Spleen (tissue), 7 donors: ENCODE data around the gene PM20D2.

Experiments
- CTCF ChIP-seq, 11 experiments: fragments of 200-600 bp in 7 of 11; fragments of 450-650 bp in 4 of 11; sonication (generic) in 4 of 11; IDR thresholded peaks in 8 of 11; conservative IDR thresholded peaks in 3 of 11; 1 replicate in 7 of 11; 2 replicates in 4 of 11; pipeline versions ENCODE4 v1.4.0 to v1.8.0; 2016 to 2021; ENCODE audit warnings: antibody characterized with exemption in 11 of 11, inconsistent platforms in 4 of 11, mild to moderate bottlenecking in 1 of 11
- POLR2AphosphoS5 ChIP-seq, 3 donors: sonication (generic); formaldehyde crosslinking; IDR thresholded peaks; one replicate each; pipeline ENCODE4 v1.5.1; 2017; ENCODE audit warnings: antibody characterized with exemption in 3 of 3
- donor health status: DM: no; HTN: no; CAD: no; lungs with moderate emphysema.
- donor health status: DM: no; HTN: no; CAD: no.
- donor health status: DM: no; HTN: no; CAD: no.

DNA sequence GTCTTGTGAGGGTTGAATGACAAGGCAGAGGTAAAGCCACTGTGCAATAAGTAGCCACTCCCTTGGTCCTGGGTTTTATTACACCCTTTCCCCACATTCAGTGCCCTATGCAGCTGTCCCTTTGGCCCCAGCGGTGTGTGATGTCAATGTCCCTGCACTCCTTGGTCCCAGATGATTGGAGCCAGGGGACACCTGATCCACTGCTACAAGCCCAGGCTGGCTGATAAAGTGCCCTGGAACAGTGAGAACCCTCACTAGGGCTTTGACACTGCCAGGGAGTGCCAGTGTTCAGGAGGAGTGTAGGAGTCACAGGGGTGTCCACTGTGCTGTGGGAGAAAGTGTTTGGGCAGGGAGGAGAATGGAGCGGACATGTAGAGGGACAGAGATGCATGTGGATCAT lies 40.9 kb downstream of the PM20D2 start:
- TF ChIP-seq CTCF (IDR thresholded peaks at IDR 0.05 in 8 of 11, conservative IDR thresholded peaks at IDR 0.05 in 3 of 11) (no peak), POLR2AphosphoS5 (IDR thresholded peaks at IDR 0.05) (no peak)
